HEK293T (cell line): ENCODE measurements around the gene LCK.

Experiments used
- ARNT ChIP-seq: fragments of 450-650 bp; IDR thresholded peaks from 2 replicates; pipeline ENCODE4 v1.6.1; 2017; ENCODE audit warnings: mild to moderate bottlenecking
- BHLHE40 ChIP-seq: fragments of 450-650 bp; IDR thresholded peaks from 2 replicates; pipeline ENCODE4 v1.6.1; 2016; ENCODE audit warnings: mild to moderate bottlenecking, moderate library complexity, borderline replicate concordance
- CTBP1 ChIP-seq: fragments of 450-650 bp; IDR thresholded peaks from 2 replicates; pipeline ENCODE4 v1.6.1; 2016; ENCODE audit warnings: borderline replicate concordance
- ELF4 ChIP-seq: fragments of 450-650 bp; IDR thresholded peaks from 2 replicates; pipeline ENCODE4 v1.6.1; 2017; ENCODE audit warnings: antibody characterized with exemption
- FOXA1 ChIP-seq: fragments of 450-650 bp; IDR thresholded peaks from 2 replicates; pipeline ENCODE4 v1.6.1; 2016; ENCODE audit warnings: mild to moderate bottlenecking
- FOXK2 ChIP-seq: fragments of 450-650 bp; IDR thresholded peaks from 2 replicates; pipeline ENCODE4 v1.6.1; 2016; ENCODE audit warnings: mild to moderate bottlenecking
- FOXM1 ChIP-seq: fragments of 450-650 bp; IDR thresholded peaks from 2 replicates; pipeline ENCODE4 v1.6.1; 2017; ENCODE audit warnings: mild to moderate bottlenecking, borderline replicate concordance
- HDGF ChIP-seq: fragments of 450-650 bp; IDR thresholded peaks from 2 replicates; pipeline ENCODE4 v1.6.1; 2017; ENCODE audit warnings: antibody characterized with exemption, borderline replicate concordance
- LEF1 ChIP-seq: fragments of 450-650 bp; IDR thresholded peaks from 2 replicates; pipeline ENCODE4 v1.6.1; 2017; ENCODE audit warnings: mild to moderate bottlenecking, borderline replicate concordance
- NFRKB ChIP-seq: fragments of 450-650 bp; IDR thresholded peaks from 2 replicates; pipeline ENCODE4 v1.6.1; 2016; ENCODE audit warnings: mild to moderate bottlenecking, moderate library complexity
- SP1 ChIP-seq: fragments of 450-650 bp; IDR thresholded peaks from 2 replicates; pipeline ENCODE4 v1.6.1; 2017
- TARDBP ChIP-seq: fragments of 450-650 bp; IDR thresholded peaks from 2 replicates; pipeline ENCODE4 v1.6.1; 2016
- ZNF384 ChIP-seq: fragments of 450-650 bp; IDR thresholded peaks from 2 replicates; pipeline ENCODE4 v1.6.1; 2016
- TF ChIP-seq, protein P1 (sequence below): fragments of 450-650 bp; IDR thresholded peaks from 2 replicates; pipeline ENCODE4 v1.6.1; 2016

- no peak for TF ChIP-seq LEF1
- no peak for TF ChIP-seq FOXA1
- no peak for TF ChIP-seq ELF4
- no peak for TF ChIP-seq ARNT
- no peak for TF ChIP-seq SP1
- no peak for TF ChIP-seq FOXK2
- TF ChIP-seq, protein P1, sequence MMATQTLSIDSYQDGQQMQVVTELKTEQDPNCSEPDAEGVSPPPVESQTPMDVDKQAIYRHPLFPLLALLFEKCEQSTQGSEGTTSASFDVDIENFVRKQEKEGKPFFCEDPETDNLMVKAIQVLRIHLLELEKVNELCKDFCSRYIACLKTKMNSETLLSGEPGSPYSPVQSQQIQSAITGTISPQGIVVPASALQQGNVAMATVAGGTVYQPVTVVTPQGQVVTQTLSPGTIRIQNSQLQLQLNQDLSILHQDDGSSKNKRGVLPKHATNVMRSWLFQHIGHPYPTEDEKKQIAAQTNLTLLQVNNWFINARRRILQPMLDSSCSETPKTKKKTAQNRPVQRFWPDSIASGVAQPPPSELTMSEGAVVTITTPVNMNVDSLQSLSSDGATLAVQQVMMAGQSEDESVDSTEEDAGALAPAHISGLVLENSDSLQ = no peak
- no peak for TF ChIP-seq NFRKB
- TF ChIP-seq HDGF = no peak
- no peak for TF ChIP-seq TARDBP
- TF ChIP-seq FOXM1 = no peak
- TF ChIP-seq CTBP1 = no peak
- no peak for TF ChIP-seq BHLHE40
- no peak for TF ChIP-seq ZNF384
These were observed 56.3 kb downstream of the LCK start for GRCh38 chr1:32307324-32307723.
